GM19023 (cell line): Measurements from ENCODE around the gene RNF13.
"Not testable (repeated sequence)": the region's sequence is repeated elsewhere in the genome, so short reads cannot be mapped to it uniquely, and the experiment has no call there.

Source experiments
- ATAC-seq: cut with Tn5 transposase; IDR thresholded peaks from one replicate; pipeline ENCODE4 v1.9.1; 2021; ENCODE audit warnings: mild to moderate bottlenecking, moderate library complexity; ENCODE audit not compliant: unreplicated experiment

RNF13 gene

GRCh38 chr3:149943966-149944365, 131.0 kb downstream of the RNF13 start:
- ATAC-seq, result not testable (repeated sequence)

- no peak for ATAC-seq
Observed at GRCh38 chr3:149947231-149947630, 134.2 kb downstream of the RNF13 start.

- no peak for ATAC-seq
Observed at GRCh38 chr3:149949181-149949580, 136.2 kb downstream of the RNF13 start.

GRCh38 chr3:149954812-149955211, 141.8 kb downstream of the RNF13 start:
- ATAC-seq, result no peak

GRCh38 chr3:149955449-149955848, 142.4 kb downstream of the RNF13 start:
- no peak for ATAC-seq

- ATAC-seq, result no peak
Observed at GRCh38 chr3:149957361-149958125, 144.5 kb downstream of the RNF13 start.

GRCh38 chr3:149958171-149958796, 145.3 kb downstream of the RNF13 start:
- ATAC-seq, result no peak

- ATAC-seq, result no peak
Observed at GRCh38 chr3:149959443-149959842, 146.4 kb downstream of the RNF13 start.

GRCh38 chr3:149963485-149963884, 150.5 kb downstream of the RNF13 start:
- no peak for ATAC-seq

GRCh38 chr3:149964291-149964690, 151.3 kb downstream of the RNF13 start:
- ATAC-seq, result no peak

- no peak for ATAC-seq
Observed at GRCh38 chr3:149965278-149965677, 152.3 kb downstream of the RNF13 start.

- no peak for ATAC-seq
Observed at GRCh38 chr3:149967086-149967685, 154.2 kb downstream of the RNF13 start.

GRCh38 chr3:149968216-149968615, 155.2 kb downstream of the RNF13 start:
- ATAC-seq, result no peak

- no peak for ATAC-seq
Observed at GRCh38 chr3:149969110-149969939, 156.3 kb downstream of the RNF13 start.

GRCh38 chr3:149969940-149970715, 157.1 kb downstream of the RNF13 start:
- peak; percentile 59 for ATAC-seq

- ATAC-seq, result peak; percentile 49
Observed at GRCh38 chr3:149970716-149971402, 157.8 kb downstream of the RNF13 start, which contains the start of gene PFN2. Gene PFN2, minus strand, starts transcription at chr3:149970895. Its CDS starts 39 bp downstream, at chr3:149970856.

- no peak for ATAC-seq
Observed at GRCh38 chr3:149971403-149972075, 158.5 kb downstream of the RNF13 start.

GRCh38 chr3:149975919-149976318, 162.9 kb downstream of the RNF13 start:
- no peak for ATAC-seq

GRCh38 chr3:149977386-149977785, 164.4 kb downstream of the RNF13 start:
- ATAC-seq, result no peak
